Naive thymus-derived CD4-positive, alpha-beta T cell (primary cell): ENCODE data around the gene ST14. TPM values are rescaled to one million over a fixed set of nuclear protein-coding genes. Genes with fewer than 3 reads are reported as not detected.
"Not testable (repeated sequence)": the region's sequence is repeated elsewhere in the genome, so short reads cannot be mapped to it uniquely, and the experiment has no call there.

Source experiments
- ATAC-seq: fragments of 150-1000 bp; cut with Tn5 transposase; 2 replicates; pipeline ENCODE4 v1.10.0; 2021; ENCODE audit warnings: mild to moderate bottlenecking, moderate library complexity
- CTCF ChIA-PET: fragments of 350-600 bp; sonication (Branson Sonifier 250); formaldehyde crosslinking; loops from one replicate; lab custom pipeline; 2021; ENCODE audit warnings: antibody characterized with exemption; lab: Charles Lee
- POLR2A ChIA-PET: fragments of 350-600 bp; sonication (Branson Sonifier 250); formaldehyde crosslinking; loops from one replicate; lab custom pipeline; 2021; ENCODE audit warnings: antibody characterized with exemption, inconsistent platforms; lab: Charles Lee
- DNase-seq, 9 donors: peaks; one replicate each; pipeline versions ENCODE4 v3.0.0 to v3.0.0-alpha.2; 2020 to 2022; ENCODE audit warnings: mixed read lengths in 1 of 9
- H3K27ac ChIP-seq: one replicate; pipeline ENCODE4 v1.7.0; 2013; ENCODE audit warnings: mild to moderate bottlenecking, low read depth, low read length, moderate library complexity
- H3K27me3 ChIP-seq, 2 donors: one replicate each; pipeline ENCODE4 v1.7.0; 2013; ENCODE audit warnings: low read length in 2 of 2, mild to moderate bottlenecking in 2 of 2, moderate library complexity in 2 of 2; ENCODE audit not compliant: control insufficient read depth in 2 of 2, insufficient read depth in 2 of 2
- H3K36me3 ChIP-seq, 3 experiments: 1 replicate in 2 of 3; 2 replicates in 1 of 3; pipeline ENCODE4 v1.7.0; 2013; ENCODE audit warnings: low read length in 3 of 3, mild to moderate bottlenecking in 3 of 3, moderate library complexity in 1 of 3; ENCODE audit not compliant: insufficient read depth in 3 of 3, control insufficient read depth in 2 of 3
- H3K4me1 ChIP-seq, 2 donors: one replicate each; pipeline ENCODE4 v1.7.0; 2013; ENCODE audit warnings: low read length in 2 of 2, mild to moderate bottlenecking in 2 of 2, moderate library complexity in 1 of 2; ENCODE audit not compliant: control insufficient read depth in 2 of 2, insufficient read depth in 2 of 2
- H3K4me3 ChIP-seq: 2 replicates; pipeline ENCODE4 v1.7.0; 2013; ENCODE audit warnings: mild to moderate bottlenecking, low read length
- H3K9me3 ChIP-seq, 3 experiments: 1 replicate in 2 of 3; 2 replicates in 1 of 3; pipeline ENCODE4 v1.7.0; 2013; ENCODE audit warnings: low read length in 3 of 3; ENCODE audit not compliant: control insufficient read depth in 2 of 3
- H3K27ac Mint-ChIP-seq, 9 donors: one replicate each; pipeline ENCODE4 v1.8.0; 2020 to 2022; ENCODE audit warnings: mixed read lengths in 9 of 9, mild to moderate bottlenecking in 8 of 9, moderate library complexity in 5 of 9, inconsistent platforms in 2 of 9
- H3K27me3 Mint-ChIP-seq, 5 donors: one replicate each; pipeline ENCODE4 v1.8.0; 2021 to 2022; ENCODE audit warnings: mixed read lengths in 5 of 5, mild to moderate bottlenecking in 1 of 5
- H3K36me3 Mint-ChIP-seq, 5 donors: one replicate each; pipeline ENCODE4 v1.8.0; 2020 to 2022; ENCODE audit warnings: mixed read lengths in 5 of 5, mild to moderate bottlenecking in 3 of 5, inconsistent platforms in 1 of 5
- H3K4me1 Mint-ChIP-seq, 7 donors: one replicate each; pipeline ENCODE4 v1.8.0; 2020 to 2022; ENCODE audit warnings: mixed read lengths in 7 of 7, mild to moderate bottlenecking in 3 of 7, inconsistent platforms in 1 of 7
- H3K4me3 Mint-ChIP-seq, 10 donors: one replicate each; pipeline ENCODE4 v1.8.0; 2020 to 2022; ENCODE audit warnings: mild to moderate bottlenecking in 10 of 10, mixed read lengths in 10 of 10, moderate library complexity in 6 of 10, inconsistent platforms in 2 of 10
- H3K9me3 Mint-ChIP-seq, 11 donors: one replicate each; pipeline ENCODE4 v1.8.0; 2020 to 2022; ENCODE audit warnings: mixed read lengths in 11 of 11, mild to moderate bottlenecking in 4 of 11, inconsistent platforms in 1 of 11, moderate library complexity in 1 of 11
- intact Hi-C, 2 donors: fragments of 100-400 bp; cut with micrococcal nuclease; formaldehyde crosslinking; loops; one replicate each; pipeline ENCODE4 v1.15.1; 2023
- polyA plus RNA-seq, 2 donors: library from polyadenylated mRNA; unstranded; fragments of 300-500 nt; fragmentation: Illumina TruSeq; gene quantifications; one replicate each; pipeline ENCODE4 v1.2.3, GENCODE V29; 2021
- total RNA-seq, 6 experiments: library from RNA in 5 of 6; stranded (reverse) in 5 of 6; gene quantifications; 1 replicate in 5 of 6; 2 replicates in 1 of 6; pipeline ENCODE4 v1.2.3 and lab custom pipeline; 2021 to 2026

Gene ST14
- total and polyA plus RNA-seq, 7 experiments from 2014 or later, result 0.05 to 8.8 (median 0.51) TPM; not detected in 2

DNA sequence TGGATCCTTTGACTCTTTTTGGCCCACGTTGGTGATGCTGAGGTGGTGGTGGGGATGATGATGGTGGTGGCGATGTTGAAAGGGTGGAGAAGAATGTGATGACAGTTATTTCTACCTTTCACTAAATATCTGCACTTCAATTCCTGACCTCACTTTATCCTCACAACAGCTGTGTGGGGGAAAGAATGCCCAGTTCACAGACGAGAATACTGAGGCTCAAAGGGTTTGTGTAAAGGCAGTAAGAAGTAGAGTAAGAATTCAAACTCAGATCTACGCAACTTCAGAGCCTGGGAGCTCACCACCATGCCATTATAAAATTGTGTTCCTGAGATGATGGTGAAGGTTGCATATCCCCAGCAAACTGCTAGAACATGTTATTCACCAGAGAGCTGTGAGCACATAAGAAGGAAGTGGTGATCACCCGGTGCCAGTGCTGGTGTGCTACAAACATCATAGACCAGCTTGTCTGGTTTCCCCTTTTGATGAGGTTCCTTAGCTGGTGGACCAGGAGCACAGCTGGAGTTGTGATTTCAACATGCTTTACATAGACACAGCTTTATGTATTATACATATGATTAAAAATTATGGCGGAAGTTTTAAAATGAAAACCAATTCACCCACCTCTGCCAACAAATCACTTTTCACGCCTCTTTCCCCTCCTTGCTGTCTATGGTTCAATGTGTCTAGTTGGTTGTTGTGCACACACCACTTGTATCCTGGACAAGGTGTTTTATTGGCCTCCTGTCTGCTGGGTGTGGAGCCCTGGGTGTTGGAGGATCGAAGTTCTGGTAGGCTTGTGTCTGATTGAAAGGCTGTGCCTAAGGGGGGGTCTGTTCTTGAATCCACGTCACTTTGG is 6.2 kb downstream of the ST14 start:
- POLR2A ChIA-PET, result no interaction called here
- H3K27ac Mint-ChIP-seq, result no peak overlapping the region
- CTCF ChIA-PET, result no interaction called here
- peaks cover 42 to 66% (median 60%) of the 10 kb centered on the region in 5 donors for H3K27me3 Mint-ChIP-seq
- H3K4me3 Mint-ChIP-seq, result no peak overlapping the region
- no peak for DNase-seq
- peaks cover 0 to 7% (median 6%) of the 10 kb centered on the region in 7 donors for H3K4me1 Mint-ChIP-seq
- Histone ChIP-seq H3K36me3 (no peaks in the 10 kb centered on the region), H3K27ac (no peak overlapping the region), H3K27me3 (peaks cover 0 to 5% of the 10 kb centered on the region in 2 donors), H3K4me1 (peaks cover 0 to under 1% of the 10 kb centered on the region in 2 donors), H3K9me3 (no peaks in the 10 kb centered on the region), H3K4me3 (no peak overlapping the region)
- peak; percentile 68 for ATAC-seq
- intact Hi-C loops, result no loop called here
- H3K36me3 Mint-ChIP-seq, result no peaks in the 10 kb centered on the region
- no peaks in the 10 kb centered on the region for H3K9me3 Mint-ChIP-seq

DNA sequence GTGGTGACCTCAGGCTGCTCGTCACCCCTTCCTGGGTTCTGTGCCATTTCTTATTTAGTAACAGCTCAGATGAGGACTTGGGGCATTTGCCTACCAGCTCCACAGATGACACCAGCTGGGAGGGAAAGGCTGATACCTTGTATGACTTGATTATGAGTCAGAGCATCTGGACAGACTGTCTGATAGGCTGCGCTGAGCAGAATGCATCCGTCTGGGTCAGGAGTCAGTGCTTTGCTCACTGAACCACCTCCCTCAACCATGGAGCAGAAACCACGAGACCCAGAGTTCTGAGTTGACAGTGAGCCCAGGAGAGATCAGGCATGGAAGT is 6.8 kb downstream of the ST14 start:
- H3K9me3 ChIP-seq, result no peaks in the 10 kb centered on the region
- ChIA-PET POLR2A (no interaction called here), CTCF (no interaction called here)
- H3K36me3 ChIP-seq, result no peaks in the 10 kb centered on the region
- Mint-ChIP-seq H3K36me3 (no peaks in the 10 kb centered on the region), H3K9me3 (no peaks in the 10 kb centered on the region), H3K4me3 (no peak overlapping the region), H3K27me3 (peaks cover 36 to 60% (median 56%) of the 10 kb centered on the region in 5 donors), H3K27ac (no peak overlapping the region), H3K4me1 (peaks cover 0 to 6% (median 4%) of the 10 kb centered on the region in 7 donors)
- no peak overlapping the region for H3K27ac ChIP-seq
- no peak for DNase-seq
- peak; percentile 48 for ATAC-seq
- peaks cover 0 to 5% of the 10 kb centered on the region in 2 donors for H3K27me3 ChIP-seq
- no peaks in the 10 kb centered on the region for H3K4me1 ChIP-seq
- no peak overlapping the region for H3K4me3 ChIP-seq
- intact Hi-C loops, result no loop called here

DNA sequence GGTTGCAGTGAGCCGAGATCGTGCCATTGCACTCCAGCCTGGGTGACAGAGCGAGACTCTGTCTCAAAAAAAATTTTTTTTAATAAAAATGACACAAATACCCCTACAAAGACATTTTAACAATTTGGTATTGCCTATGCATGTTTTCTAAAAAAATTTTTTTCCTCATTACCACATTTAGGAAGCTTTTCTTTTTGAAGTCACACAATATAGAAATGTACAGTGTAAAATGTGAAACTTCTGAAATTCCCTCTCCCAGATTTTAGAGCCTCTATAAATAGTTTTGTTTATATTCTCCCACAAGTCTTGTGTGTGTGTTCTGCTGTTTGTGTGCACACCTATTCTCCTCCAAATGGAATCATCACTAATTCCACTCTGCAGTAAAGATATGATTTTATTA is 7.6 kb downstream of the ST14 start:
- no peaks in the 10 kb centered on the region for H3K36me3 Mint-ChIP-seq
- H3K4me1 Mint-ChIP-seq, result peaks cover 0 to 4% (median 0%) of the 10 kb centered on the region in 7 donors
- H3K9me3 Mint-ChIP-seq, result no peaks in the 10 kb centered on the region
- ChIA-PET POLR2A (no interaction called here), CTCF (no interaction called here)
- H3K27me3 ChIP-seq, result peaks cover 0 to 5% of the 10 kb centered on the region in 2 donors
- peaks cover 30 to 52% (median 49%) of the 10 kb centered on the region in 5 donors for H3K27me3 Mint-ChIP-seq
- no peaks in the 10 kb centered on the region for H3K9me3 ChIP-seq
- intact Hi-C loops, result no loop called here
- no peak overlapping the region for H3K4me3 ChIP-seq
- DNase-seq (no peak), ATAC-seq (no peak)
- no peak overlapping the region for H3K27ac ChIP-seq
- no peak overlapping the region for H3K4me3 Mint-ChIP-seq
- H3K27ac Mint-ChIP-seq, result no peak overlapping the region
- H3K4me1 ChIP-seq, result no peaks in the 10 kb centered on the region
- H3K36me3 ChIP-seq, result no peaks in the 10 kb centered on the region

DNA sequence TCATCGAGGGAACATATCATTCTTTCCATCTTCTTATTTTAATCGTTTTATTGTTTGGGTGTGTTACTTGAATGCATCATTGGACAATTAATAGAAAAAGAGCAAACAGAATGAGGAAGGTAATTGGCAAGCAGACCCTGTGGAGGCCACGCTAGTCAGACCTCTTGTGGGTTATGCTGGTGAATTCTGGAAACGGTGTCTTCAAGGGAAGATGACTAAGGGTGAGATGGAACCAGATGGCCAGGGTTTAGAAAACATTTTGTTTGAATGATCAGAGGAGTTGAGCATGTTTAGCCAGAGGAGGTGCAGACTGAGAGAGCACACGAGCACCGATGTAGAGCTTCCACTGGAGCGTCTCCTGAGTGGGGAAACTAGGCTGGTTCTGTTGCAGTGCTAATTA is 8.5 kb downstream of the ST14 start:
- DNase-seq (no peak), ATAC-seq (no peak)
- peaks cover 20 to 44% (median 40%) of the 10 kb centered on the region in 5 donors for H3K27me3 Mint-ChIP-seq
- no peaks in the 10 kb centered on the region for H3K9me3 Mint-ChIP-seq
- H3K4me1 Mint-ChIP-seq, result peaks cover 0 to 4% (median 0%) of the 10 kb centered on the region in 7 donors
- H3K4me3 ChIP-seq, result no peak overlapping the region
- H3K4me1 ChIP-seq, result no peaks in the 10 kb centered on the region
- POLR2A ChIA-PET, result no interaction called here
- no peaks in the 10 kb centered on the region for H3K36me3 Mint-ChIP-seq
- H3K4me3 Mint-ChIP-seq, result no peak overlapping the region
- CTCF ChIA-PET, result no interaction called here
- H3K36me3 ChIP-seq, result no peaks in the 10 kb centered on the region
- H3K27ac Mint-ChIP-seq, result peak overlapping the region in 1 of 9 donors; percentile 27
- intact Hi-C loops, result no loop called here
- H3K27ac ChIP-seq, result no peak overlapping the region
- no peaks in the 10 kb centered on the region for H3K27me3 ChIP-seq
- H3K9me3 ChIP-seq, result no peaks in the 10 kb centered on the region

DNA sequence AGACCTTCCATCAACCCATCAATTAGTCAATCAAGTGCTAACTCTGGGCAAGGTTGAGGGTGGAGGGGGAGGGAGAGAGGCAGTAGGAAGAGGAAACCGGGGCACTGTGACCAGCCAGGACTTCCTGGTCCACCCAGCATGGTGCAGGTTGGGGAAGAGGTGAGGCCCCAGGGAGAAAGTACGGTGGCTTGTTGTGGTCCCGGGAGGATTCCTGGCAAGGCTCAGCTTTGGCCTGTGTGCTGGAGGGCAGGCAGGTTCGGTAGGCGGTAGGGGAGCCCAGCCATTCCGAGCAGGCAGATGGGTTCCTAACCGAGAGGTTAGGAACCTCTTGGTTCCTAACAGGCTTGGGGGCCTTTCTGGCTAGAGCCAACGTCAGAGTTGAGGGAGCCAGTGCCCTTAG is 10.8 kb downstream of the ST14 start:
- H3K9me3 Mint-ChIP-seq, result peaks cover 0 to 10% (median 6%) of the 10 kb centered on the region in 11 donors
- ChIA-PET POLR2A (no interaction called here), CTCF (no interaction called here)
- no peaks in the 10 kb centered on the region for H3K4me1 Mint-ChIP-seq
- Histone ChIP-seq H3K27me3 (no peaks in the 10 kb centered on the region), H3K36me3 (no peaks in the 10 kb centered on the region), H3K4me3 (no peak overlapping the region), H3K27ac (no peak overlapping the region), H3K9me3 (no peaks in the 10 kb centered on the region), H3K4me1 (no peaks in the 10 kb centered on the region)
- no peak for ATAC-seq
- H3K27me3 Mint-ChIP-seq, result peaks cover 12 to 34% (median 29%) of the 10 kb centered on the region in 5 donors
- no peak overlapping the region for H3K27ac Mint-ChIP-seq
- H3K4me3 Mint-ChIP-seq, result no peak overlapping the region
- intact Hi-C loops, result no loop called here
- DNase-seq, result no peak
- peaks cover 0 to 6% (median 0%) of the 10 kb centered on the region in 5 donors for H3K36me3 Mint-ChIP-seq

DNA sequence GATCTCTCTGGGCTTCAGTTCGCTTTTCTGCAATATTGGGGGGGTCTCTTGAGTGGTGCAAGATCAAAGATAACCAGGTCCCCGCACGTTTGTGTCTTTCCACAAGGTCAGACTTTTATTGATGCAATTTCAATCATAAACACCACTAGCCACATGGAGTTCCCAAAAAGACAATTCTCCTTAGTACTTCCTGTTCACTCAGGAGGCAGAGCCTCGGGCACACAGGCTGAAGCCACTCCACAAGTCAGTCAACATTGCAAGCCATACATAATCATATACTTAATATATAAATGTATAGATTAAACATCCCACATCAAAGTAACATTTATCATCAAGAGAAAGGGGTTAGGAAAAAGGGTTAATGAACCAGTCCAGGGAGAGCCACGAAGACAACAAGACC is 12.0 kb downstream of the ST14 start:
- ATAC-seq, result no peak
- Mint-ChIP-seq H3K27me3 (peaks cover 8 to 28% (median 21%) of the 10 kb centered on the region in 5 donors), H3K36me3 (peaks cover 0 to 6% (median 3%) of the 10 kb centered on the region in 5 donors), H3K9me3 (peaks cover 2 to 13% (median 6%) of the 10 kb centered on the region in 11 donors), H3K4me1 (no peaks in the 10 kb centered on the region), H3K27ac (peak overlapping the region in 1 of 9 donors; percentile 17), H3K4me3 (no peak overlapping the region)
- intact Hi-C loops, result no loop called here
- Histone ChIP-seq H3K4me3 (no peak overlapping the region), H3K4me1 (no peaks in the 10 kb centered on the region), H3K36me3 (no peaks in the 10 kb centered on the region), H3K9me3 (no peaks in the 10 kb centered on the region), H3K27me3 (no peaks in the 10 kb centered on the region), H3K27ac (no peak overlapping the region)
- ChIA-PET CTCF (no interaction called here), POLR2A (no interaction called here)
- no peak for DNase-seq

DNA sequence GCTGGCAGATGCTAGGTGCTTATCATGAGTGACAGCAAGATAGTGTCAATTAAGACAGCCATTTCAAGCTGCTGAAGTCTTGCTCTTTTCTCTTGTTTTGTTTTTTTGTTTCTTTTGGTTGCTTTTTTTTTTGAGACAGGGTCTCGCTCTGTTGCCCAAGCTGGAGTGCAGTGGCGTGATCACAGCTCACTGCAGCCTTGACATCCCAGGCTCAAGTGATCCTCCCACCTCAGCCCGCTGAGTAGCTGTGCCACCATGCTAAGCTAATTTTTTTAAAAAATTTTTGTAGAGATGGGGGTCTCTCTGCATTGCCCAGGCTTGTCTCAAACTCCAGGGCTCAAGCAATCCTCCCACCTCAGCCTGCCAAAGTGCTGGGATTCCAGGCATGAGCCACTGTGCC is 12.4 kb downstream of the ST14 start:
- POLR2A ChIA-PET, DNase-seq, H3K4me1 ChIP-seq, H3K4me3 Mint-ChIP-seq, H3K27ac ChIP-seq, H3K4me3 ChIP-seq, H3K36me3 ChIP-seq, CTCF ChIA-PET, H3K4me1 Mint-ChIP-seq, H3K9me3 ChIP-seq, intact Hi-C loops, ATAC-seq, H3K36me3 Mint-ChIP-seq, H3K27me3 ChIP-seq, H3K27ac Mint-ChIP-seq: not testable (repeated sequence)
- H3K9me3 Mint-ChIP-seq, result peaks cover 2 to 13% (median 6%) of the 10 kb centered on the region in 11 donors
- peaks cover 8 to 27% (median 21%) of the 10 kb centered on the region in 5 donors for H3K27me3 Mint-ChIP-seq
